Fibroblast of lung (primary cell): Measurements from ENCODE around the gene RFC4. TPM values are rescaled to one million over a fixed set of nuclear protein-coding genes. Genes with fewer than 3 reads are reported as not detected.

ENCODE experiments used
- DNase-seq, 2 donors: peaks; one replicate each; pipeline versions ENCODE4 v3.0.0 to v3.0.0-alpha.2; 2010; ENCODE audit warnings: low read depth in 2 of 2
- H2AFZ ChIP-seq: 2 replicates; pipeline ENCODE4 v1.5.1; 2012; ENCODE audit warnings: low read length, control low read depth, inconsistent platforms
- H3K27ac ChIP-seq: 2 replicates; pipeline ENCODE4 v1.5.1; 2011; ENCODE audit warnings: low read length, control low read depth; ENCODE audit not compliant: insufficient read depth
- H3K27me3 ChIP-seq: 2 replicates; pipeline ENCODE4 v1.5.1; 2011; ENCODE audit warnings: mild to moderate bottlenecking, low read length; ENCODE audit not compliant: control insufficient read depth, insufficient read depth
- H3K36me3 ChIP-seq: 2 replicates; pipeline ENCODE4 v1.5.1; 2011; ENCODE audit warnings: low read length; ENCODE audit not compliant: control insufficient read depth, insufficient read depth
- H3K4me1 ChIP-seq: 2 replicates; pipeline ENCODE4 v1.5.1; 2011; ENCODE audit warnings: low read length; ENCODE audit not compliant: control insufficient read depth, insufficient read depth; ENCODE audit errors: extremely low read depth
- H3K4me2 ChIP-seq: 2 replicates; pipeline ENCODE4 v1.5.1; 2011; ENCODE audit warnings: low read length, control low read depth; ENCODE audit not compliant: insufficient read depth; ENCODE audit errors: extremely low read depth
- H3K4me3 ChIP-seq, 4 experiments: fragments of 200-600 bp in 1 of 4; sonication (generic) in 1 of 4; replicated peaks in 1 of 4; 2 replicates each; pipeline ENCODE4 v1.5.1; 2011 to 2016; ENCODE audit warnings: low read length in 4 of 4, low read depth in 3 of 4, mild to moderate bottlenecking in 3 of 4, control low read depth in 2 of 4, inconsistent platforms in 1 of 4, mixed read lengths in 1 of 4; ENCODE audit not compliant: insufficient read depth in 1 of 4; ENCODE audit errors: control extremely low read depth in 1 of 4
- H3K79me2 ChIP-seq: 2 replicates; pipeline ENCODE4 v1.5.1; 2012; ENCODE audit warnings: mild to moderate bottlenecking, low read length, inconsistent platforms; ENCODE audit not compliant: control insufficient read depth, insufficient read depth
- H3K9ac ChIP-seq: 2 replicates; pipeline ENCODE4 v1.5.1; 2011; ENCODE audit warnings: mild to moderate bottlenecking, low read length, control low read depth; ENCODE audit not compliant: insufficient read depth
- H3K9me3 ChIP-seq: 2 replicates; pipeline ENCODE4 v1.5.1; 2012; ENCODE audit warnings: low read depth, low read length; ENCODE audit not compliant: control insufficient read depth, insufficient read depth
- H4K20me1 ChIP-seq: 2 replicates; pipeline ENCODE4 v1.5.1; 2011; ENCODE audit warnings: low read length; ENCODE audit not compliant: control insufficient read depth, insufficient read depth; ENCODE audit errors: extremely low read depth
- EZH2 ChIP-seq: IDR thresholded peaks from 2 replicates; pipeline ENCODE4 v1.5.1; 2012; ENCODE audit warnings: low read length, control low read depth, mild to moderate bottlenecking; ENCODE audit errors: missing control alignments
- polyA plus RNA-seq, 2 donors: library from polyadenylated mRNA; depleted of rRNA in 1 of 2; stranded (reverse) in 1 of 2; unstranded in 1 of 2; fragments of >200 nt; gene quantifications; 2 replicates each; pipeline ENCODE4 v1.2.1, GENCODE V29; 2011 to 2012; ENCODE audit warnings: missing spikeins in 1 of 2
- total RNA-seq: library from RNA; depleted of rRNA; stranded (reverse); fragments of >200 nt; gene quantifications from 2 replicates; pipeline ENCODE4 v1.2.1, GENCODE V29; 2014
- TF ChIP-seq, protein P1 (sequence below), 2 donors: IDR thresholded peaks in 1 of 2; conservative IDR thresholded peaks in 1 of 2; 1 replicate in 1 of 2; 2 replicates in 1 of 2; pipeline ENCODE4 v1.5.1; 2011 to 2012; ENCODE audit warnings: low read length in 2 of 2, control low read depth in 1 of 2, inconsistent platforms in 1 of 2, low read depth in 1 of 2, mild to moderate bottlenecking in 1 of 2

RFC4 gene
- total and polyA plus RNA-seq, 2 donors (not counting 1 experiment from before 2014, with no cell fraction given): 15.0 to 16.8 TPM

DNA sequence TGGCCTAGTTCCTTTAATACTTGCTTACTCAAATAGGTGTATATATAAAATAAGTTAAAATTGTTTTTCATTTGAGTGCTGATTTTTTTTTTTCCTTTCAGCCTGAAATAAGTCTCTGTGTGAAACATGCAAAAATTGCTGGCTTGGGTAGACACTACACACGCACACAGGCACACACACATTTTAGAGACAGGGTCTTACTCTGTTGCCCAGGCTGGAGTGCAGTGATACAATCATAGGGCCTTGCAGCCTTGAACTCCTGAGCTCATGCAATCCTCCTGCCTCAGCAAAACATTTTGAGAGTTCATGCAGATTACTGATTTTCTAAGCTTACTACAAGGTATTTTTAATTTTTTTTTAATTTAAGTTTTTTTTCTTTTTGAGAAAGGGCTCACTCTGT lies 12.7 kb upstream of the RFC4 start:
- Histone ChIP-seq H3K36me3 (no peaks in the 10 kb centered on the region), H3K9ac (no peak overlapping the region), H3K9me3 (no peaks in the 10 kb centered on the region), H3K27ac (no peak overlapping the region), H3K4me1 (peaks cover 9% of the 10 kb centered on the region), H3K27me3 (no peaks in the 10 kb centered on the region), H4K20me1 (no peaks in the 10 kb centered on the region), H3K4me3 (no peak overlapping the region), H3K79me2 (no peaks in the 10 kb centered on the region), H2AFZ (no peak overlapping the region), H3K4me2 (no peak overlapping the region)
- no peak for DNase-seq
- no peak for TF ChIP-seq EZH2
- TF ChIP-seq, protein P1, sequence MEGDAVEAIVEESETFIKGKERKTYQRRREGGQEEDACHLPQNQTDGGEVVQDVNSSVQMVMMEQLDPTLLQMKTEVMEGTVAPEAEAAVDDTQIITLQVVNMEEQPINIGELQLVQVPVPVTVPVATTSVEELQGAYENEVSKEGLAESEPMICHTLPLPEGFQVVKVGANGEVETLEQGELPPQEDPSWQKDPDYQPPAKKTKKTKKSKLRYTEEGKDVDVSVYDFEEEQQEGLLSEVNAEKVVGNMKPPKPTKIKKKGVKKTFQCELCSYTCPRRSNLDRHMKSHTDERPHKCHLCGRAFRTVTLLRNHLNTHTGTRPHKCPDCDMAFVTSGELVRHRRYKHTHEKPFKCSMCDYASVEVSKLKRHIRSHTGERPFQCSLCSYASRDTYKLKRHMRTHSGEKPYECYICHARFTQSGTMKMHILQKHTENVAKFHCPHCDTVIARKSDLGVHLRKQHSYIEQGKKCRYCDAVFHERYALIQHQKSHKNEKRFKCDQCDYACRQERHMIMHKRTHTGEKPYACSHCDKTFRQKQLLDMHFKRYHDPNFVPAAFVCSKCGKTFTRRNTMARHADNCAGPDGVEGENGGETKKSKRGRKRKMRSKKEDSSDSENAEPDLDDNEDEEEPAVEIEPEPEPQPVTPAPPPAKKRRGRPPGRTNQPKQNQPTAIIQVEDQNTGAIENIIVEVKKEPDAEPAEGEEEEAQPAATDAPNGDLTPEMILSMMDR (conservative IDR thresholded peaks at IDR 0.05 in 1 of 2, IDR thresholded peaks at IDR 0.05 in 1 of 2; ENCODE audit: low read depth in 1 of 2, low read length in 2 of 2): no peak

DNA sequence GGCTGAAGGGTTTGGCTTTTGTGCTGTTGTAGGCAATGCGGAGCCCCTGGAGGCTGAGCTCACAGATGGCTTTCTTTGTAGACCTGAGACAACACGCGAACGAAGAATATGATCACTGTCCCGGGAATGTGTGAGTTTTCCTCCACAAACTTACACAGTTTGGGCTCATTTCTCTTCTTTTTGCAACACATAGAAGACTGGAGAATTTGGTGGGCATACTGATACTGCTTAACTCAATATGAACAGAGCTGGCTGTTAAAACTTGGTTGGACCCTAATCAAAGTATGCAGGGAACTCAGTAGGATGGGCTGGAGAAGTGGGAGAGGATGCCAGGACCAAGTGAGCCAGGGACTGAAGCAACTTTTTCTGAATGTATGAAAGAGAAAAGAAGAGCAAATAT lies 12.2 kb upstream of the RFC4 start:
- Histone ChIP-seq H3K27me3 (no peaks in the 10 kb centered on the region), H3K4me2 (no peak overlapping the region), H3K9ac (no peak overlapping the region), H3K27ac (no peak overlapping the region), H2AFZ (no peak overlapping the region), H3K9me3 (no peaks in the 10 kb centered on the region), H3K79me2 (no peaks in the 10 kb centered on the region), H4K20me1 (no peaks in the 10 kb centered on the region), H3K4me3 (no peak overlapping the region), H3K4me1 (peaks cover 9% of the 10 kb centered on the region), H3K36me3 (no peaks in the 10 kb centered on the region)
- no peak for DNase-seq
- TF ChIP-seq, protein P1 (conservative IDR thresholded peaks at IDR 0.05 in 1 of 2, IDR thresholded peaks at IDR 0.05 in 1 of 2; ENCODE audit: low read depth in 1 of 2, low read length in 2 of 2): no peak
- no peak for TF ChIP-seq EZH2

DNA sequence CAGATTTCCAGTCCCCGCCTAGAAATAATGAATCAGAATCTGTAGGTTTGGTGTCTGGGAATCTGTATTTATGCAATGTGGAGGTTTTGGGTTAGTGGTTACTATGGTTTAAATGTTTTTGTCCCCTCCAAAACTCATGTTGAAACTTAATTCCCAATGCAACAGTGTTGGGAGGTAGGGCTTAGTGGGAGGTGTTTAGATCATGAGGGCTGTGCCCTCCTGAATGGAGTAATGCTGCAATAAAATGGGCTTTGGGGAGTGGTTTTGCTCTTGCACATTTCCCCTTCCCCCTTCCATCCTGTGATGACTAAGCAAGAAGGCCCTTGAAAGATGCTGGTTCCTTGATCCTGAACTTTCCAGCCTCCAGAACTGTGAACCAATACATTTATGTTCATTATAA lies 9.2 kb upstream of the RFC4 start:
- no peaks in the 10 kb centered on the region for H3K27me3 ChIP-seq
- H2AFZ ChIP-seq: no peak overlapping the region
- H3K27ac ChIP-seq: no peak overlapping the region
- H3K4me1 ChIP-seq: peaks cover 2% of the 10 kb centered on the region
- TF ChIP-seq, protein P1 (conservative IDR thresholded peaks at IDR 0.05 in 1 of 2, IDR thresholded peaks at IDR 0.05 in 1 of 2; ENCODE audit: low read depth in 1 of 2, low read length in 2 of 2): no peak
- TF ChIP-seq EZH2: no peak
- no peak overlapping the region for H3K9ac ChIP-seq
- H3K79me2 ChIP-seq: no peaks in the 10 kb centered on the region
- DNase-seq: peak; percentile 47 to 68
- H3K9me3 ChIP-seq: no peaks in the 10 kb centered on the region
- H3K4me2 ChIP-seq: no peak overlapping the region
- H3K4me3 ChIP-seq: no peak overlapping the region
- H4K20me1 ChIP-seq: no peaks in the 10 kb centered on the region
- H3K36me3 ChIP-seq: no peaks in the 10 kb centered on the region
